Effector CD4-positive, alpha-beta T cell (primary cell): ENCODE results near the gene SIGMAR1.

Experiments
- DNase-seq: peaks from one replicate; pipeline ENCODE4 v3.0.0-alpha.2; 2020

The SIGMAR1 gene

DNA sequence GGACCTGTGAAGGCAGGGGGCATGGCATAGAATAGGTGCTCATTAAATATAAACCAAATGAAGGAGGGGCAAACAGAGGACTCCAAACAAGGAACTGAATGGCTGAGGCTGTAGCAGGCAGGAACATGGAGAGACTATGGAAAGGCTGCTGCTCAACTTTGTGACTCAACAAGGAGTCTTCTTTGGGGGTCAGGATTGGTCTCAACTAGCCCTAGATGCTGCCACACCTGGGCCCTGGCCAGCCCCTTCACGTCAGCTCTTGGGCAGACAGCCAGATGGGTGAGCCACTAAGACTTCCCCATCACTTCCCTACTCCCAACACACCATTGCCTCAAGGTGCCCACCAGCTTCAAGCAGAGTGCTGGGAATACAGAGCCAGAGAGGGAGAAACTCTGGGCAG, 36.7 kb downstream of the SIGMAR1 start:
- no peak for DNase-seq

DNA sequence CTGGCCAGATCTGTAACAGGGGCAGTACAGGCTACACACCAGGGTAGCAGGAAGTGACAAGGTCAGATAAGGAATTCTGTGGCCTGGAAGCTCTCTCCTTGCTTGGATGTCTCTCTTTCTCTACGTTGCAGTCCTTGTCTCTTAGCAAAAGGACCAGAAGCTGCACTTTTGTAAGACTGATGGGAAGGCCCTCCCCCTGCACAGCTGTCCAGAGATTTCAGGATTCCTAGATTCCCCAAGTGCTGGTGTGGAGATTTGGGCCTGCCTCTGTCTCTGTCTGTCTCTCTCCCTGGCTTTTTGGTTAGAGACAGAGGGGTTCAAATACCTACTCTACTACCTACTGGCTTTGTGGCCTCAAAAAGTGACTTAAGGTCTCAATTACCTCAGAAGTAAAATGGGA, 38.0 kb downstream of the SIGMAR1 start:
- DNase-seq = no peak

DNA sequence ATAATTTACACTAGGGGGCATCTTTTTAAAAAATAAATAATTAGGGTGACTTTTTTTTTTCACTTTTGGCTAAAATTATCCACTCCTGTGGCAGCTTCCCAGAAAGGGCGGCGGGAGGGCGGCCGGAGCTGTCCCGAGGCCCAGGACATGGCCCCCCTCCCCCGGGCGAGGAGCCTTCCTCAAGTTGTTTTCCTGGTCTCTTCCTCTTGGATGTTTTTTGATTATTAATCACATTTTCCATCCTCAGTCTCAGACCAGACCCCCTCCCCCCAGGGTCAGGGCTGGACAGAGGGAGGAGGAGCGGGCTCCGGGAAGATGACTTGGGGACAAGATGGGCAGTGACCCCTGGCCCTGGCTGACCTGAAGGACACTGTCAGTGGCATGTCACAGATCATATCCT, 43.4 kb downstream of the SIGMAR1 start:
- no peak for DNase-seq

DNA sequence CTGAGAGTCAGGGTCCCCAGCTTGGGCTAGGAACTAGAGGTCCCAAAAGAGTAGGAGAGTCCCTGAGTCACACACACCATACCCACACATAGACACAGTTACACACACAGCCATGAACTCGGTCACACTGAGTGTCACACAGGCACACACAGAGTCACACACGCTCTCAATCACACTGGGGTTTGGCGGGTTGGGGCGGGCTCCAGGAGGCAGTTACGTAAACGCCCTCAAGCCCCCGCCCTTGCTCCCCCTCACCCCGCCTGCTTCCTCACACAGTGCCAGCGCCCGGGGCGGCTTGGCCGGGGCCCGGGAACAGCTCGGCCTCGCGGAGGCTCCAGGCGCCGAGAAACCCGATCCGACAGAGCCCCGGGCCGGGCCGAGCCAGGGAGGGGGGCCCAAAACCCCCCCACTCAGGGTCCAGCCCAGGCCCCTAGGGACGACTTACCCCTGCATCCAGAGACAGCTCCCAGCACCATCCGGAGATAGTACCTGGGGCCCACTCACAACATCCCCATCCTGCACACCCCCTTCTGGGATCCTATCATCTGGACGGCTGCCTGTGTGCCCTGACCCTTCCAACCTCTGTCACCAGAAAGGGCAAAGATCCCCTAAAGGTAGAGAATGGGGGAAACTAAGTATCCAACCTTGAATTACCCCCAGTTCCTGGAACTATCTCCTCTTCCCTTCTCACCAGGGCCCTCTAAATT, 44.5 kb downstream of the SIGMAR1 start:
- no peak for DNase-seq

DNA sequence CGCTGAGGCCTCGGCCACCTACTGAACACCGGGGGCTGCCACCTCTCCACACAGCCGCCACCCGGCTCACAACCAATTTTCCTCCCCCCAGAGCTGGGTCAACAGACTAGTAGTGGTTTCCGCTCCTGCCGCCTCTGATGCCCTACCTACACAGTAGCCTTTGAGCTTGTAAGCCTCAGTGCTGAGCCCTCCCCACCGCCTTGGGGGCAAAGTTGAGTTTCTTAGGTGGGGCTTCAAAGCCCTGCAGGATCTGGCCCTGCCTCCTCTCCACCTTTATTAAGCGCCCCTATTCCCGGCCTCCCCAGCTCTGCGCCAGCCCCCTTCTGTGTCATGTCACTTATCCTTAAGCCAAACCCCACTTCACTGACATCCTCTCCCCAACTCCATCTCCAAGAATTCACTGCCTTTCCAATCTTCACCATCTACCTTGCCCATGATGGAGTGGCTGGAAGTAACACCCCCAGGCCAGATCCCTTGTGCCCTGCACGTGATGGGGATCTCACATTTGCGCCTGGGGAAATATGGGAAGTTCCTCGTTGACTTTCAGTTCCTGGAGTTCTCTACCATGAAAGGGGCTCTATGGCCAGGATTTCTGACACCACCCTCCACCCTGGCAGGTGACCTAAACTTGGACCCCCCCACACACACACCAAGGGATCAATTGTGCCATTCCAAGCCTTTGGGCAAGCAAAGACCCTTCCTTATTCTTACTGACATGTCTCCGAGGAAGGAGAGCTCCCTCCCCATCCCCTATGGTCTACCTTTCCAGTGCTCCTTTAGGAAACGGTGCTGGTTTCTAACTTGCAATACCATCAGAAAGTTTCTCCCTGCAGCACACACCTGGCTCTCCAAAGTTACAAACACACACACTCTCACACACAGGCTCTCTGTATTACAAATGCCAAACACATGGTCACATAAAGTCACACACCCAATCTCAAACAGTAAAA, 45.4 kb downstream of the SIGMAR1 start:
- DNase-seq = no peak

DNA sequence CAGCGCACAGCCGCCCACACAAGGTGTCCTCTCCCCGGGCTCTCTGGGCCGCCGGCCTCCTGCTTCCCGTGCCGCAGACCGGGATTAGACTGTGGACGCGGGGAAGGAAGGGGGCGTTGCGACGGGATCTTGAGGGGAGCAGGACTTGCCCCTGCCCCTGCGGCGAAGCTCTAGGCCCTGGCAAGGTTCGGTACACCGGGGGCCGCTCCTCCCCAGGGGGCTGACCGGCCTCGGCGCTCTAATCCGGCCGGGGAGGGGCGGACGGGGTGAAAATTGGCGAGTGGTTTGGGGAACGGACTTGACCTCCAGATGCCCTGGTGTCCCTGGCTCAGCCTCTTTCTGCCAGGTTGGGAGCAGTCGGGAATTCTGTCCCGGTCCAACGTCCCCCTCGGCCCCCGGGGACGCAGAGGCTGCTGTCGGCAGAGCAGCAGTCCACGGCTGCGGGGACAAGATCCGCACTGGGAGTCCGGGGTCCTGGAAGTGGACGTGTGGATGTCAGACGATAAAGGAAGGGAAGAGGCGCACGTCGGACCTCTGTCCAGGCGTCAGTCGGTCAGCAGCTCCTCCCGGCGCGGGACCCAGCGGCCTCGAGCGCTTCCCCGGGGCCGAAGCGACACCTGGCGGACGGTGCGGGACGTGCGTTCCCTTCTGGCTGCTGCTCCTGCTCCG, 46.2 kb downstream of the SIGMAR1 start:
- peak; percentile 67 for DNase-seq

DNA sequence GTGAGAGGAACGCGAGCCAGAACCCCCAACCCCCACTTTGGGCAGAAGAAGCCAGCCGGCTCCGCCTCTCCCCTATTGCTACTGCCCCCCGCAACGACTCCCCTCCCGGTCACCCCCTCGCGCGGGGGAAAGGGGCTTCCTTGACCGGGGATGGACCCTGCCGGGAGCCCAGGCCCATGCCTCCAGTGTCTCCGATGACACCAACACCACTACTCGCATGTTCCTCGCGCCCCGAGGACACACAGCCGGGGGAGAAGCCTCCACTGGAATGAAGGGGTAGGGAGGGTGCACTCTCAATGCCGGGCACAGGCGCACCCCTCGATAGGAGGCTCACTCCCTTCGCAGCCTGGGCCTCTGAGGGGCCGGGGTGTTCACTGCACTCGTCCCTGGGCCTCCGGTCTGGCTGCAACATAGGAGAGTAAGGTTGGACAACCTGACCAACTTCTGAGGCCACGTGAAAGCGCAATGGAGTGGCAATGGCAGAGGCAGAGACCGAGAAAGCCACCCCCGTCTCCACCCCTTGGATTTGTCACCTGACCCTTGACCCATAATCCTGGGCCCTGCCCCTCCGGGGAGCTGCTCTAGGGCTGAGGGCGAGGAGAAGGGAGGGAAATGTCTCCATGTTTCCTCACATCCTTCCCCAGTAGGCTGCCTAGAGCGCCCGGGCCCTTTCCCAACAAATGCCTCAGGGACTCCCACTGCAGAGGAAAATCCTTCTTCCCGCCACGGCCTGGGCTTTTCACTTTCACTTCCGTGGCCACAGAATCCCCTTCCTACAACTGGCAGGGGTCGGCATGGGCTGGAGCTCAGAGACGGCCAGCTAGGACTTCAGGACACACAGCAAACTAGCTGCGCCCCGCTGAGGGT, 47.0 kb downstream of the SIGMAR1 start:
- DNase-seq = no peak

DNA sequence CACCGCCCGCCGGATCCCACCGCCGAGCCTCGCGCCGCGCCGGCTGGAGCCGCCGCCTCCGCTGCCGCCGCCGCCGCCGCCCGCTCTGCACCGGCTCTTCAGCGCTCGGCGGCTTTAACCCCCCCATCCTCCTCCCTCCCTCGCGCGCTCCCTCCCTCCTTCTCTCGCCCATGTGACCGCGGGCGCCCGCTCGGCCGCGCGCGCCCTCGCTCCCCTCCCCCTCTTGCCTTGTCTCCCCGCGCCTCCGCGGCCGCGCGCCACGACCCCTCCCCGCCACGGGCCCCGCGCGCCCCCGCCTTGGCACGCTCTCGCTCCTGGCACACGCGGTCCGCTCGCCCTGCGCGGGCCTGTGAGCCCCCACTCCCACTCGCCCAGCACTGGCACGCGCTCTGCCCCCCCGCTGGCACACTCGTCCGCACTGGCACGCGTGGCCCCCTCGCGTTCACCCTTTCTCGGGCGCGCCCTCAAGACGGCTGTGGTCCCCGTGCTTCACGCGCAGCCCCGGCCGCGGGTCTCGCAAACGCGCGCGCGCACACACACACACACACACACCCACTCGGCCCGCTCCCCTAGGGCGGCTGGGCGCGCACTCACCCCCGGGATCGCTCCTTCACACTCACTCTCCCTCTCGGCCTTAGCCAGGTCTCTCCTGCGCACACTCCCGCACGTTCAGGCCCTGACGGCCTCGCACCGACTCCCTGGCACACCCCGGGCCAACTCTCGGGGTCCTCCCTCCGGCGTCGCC, 47.8 kb downstream of the SIGMAR1 start, which contains the start of gene CNTFR:
CNTFR (minus strand) TSS at position 89 of the 745 bp plus-strand sequence. CDS start 20,743 bp downstream, outside the sequence.
- DNase-seq = no peak

DNA sequence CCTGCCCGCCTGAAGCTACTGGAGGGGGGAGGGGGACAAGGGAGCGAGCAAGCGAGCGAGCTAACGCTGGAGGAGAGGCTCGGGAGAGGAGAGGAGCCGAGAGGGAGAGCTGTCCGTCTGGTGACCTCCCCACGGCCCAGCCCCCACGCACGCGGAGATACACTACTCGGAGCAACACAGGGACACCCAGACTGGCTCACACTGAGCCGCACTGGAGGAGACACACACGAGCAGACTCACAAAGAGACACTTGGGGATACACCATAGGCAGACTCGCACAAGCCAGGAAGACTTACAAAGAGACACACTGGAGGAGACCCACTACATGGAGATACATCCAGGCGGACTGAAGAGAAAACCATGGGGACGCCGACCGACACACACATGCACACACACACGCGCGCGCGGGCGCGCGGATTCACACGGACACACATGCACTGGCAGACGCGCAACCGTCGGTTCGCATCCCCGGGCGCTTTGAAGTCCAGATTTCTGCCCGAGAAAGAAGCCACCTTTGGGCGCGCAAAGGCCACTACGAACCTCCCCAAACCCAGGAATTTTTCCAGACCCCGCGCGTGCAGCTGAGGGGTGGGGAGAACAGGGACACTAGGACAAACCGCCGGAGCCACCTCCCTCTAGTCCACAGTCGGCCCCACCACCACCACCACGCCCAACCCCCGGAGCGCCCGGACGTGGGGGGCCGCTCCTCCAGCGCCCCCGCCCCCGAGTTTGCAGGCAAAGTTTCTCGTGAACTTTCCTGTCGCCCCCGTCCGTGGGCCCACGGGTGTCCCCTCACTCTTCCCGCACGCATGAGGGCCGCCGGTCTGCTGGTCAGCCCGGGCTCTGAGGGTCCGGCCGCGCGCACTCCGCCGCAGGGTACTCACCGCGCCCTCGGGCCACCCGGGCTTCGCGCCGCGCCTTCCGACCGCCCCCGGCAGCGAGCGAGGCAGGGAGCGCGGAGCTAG, 48.6 kb downstream of the SIGMAR1 start:
- DNase-seq = no peak

DNA sequence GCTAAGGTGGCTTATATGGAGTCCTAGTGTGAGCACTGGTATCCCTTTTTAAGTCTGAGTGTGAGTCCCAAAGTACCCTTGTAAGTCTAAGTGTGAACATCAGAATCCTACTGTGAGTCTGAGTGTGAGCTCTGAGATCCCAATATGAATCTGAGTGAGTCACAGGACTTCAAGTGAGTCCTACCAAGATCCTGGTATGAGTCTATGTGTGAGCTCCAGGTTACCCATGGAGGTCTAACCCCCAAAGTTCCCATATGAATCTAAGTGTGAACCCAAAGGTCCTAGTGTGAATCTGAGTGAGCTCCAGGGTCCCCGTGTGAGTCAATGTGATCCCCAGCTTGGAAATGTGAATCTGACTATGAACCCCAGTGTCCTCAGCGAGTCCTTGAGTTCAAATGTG, 50.3 kb downstream of the SIGMAR1 start:
- no peak for DNase-seq

DNA sequence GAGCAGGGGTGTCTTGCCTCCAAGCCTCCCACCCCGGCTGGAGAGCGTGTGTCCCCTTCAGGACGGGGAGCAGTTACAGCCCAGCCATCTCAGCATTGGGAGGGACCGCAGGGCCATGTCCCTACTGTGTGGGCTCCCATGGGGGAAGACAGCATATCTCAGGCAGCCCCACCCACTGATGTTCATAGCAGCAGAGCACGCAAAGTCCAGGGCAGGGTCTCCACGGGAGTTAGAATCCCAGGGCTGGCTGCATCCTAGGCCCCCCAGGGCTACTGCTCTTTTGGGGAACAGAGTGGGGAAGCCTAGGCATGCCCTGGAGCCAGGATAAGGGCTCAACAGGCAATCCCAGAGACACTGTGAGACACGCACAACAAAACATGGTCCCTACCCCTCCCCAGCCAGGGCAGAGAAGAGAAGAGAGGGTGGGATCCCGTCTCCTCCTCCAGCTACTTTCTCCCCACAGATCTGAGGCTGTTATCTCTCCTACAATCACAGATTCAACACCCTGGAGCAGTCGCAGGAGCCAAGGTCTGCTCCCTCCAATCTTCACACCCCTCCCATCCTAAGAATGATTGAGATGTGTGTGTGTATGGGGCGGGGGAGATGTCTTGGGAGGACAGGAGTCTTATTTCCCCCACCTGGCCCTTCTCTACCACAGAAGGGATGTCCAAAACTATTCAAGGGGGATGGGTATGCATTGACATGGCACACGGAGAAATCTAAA, 51.5 kb downstream of the SIGMAR1 start:
- DNase-seq = no peak

DNA sequence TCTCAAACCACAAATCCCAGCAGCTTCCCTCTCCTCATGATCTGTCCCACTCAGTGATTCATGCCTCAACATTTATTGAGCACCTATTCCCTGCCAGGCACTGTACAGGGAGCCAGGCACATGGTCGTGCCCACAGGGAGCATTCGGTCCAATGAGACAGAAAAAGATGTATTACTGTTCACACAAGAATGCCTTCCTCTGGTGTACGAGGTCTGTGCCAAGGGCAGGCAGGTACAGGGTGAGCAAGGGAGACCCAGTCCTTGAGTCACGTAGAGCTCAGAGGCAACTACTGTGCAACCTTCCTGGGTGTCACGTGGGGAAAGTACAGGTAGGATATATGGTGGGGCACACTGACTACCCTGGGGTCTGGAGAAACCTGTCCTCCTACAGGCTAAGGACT, 52.6 kb downstream of the SIGMAR1 start:
- DNase-seq = no peak
